GM12878 (cell line): ENCODE data around the gene DDX39A. TPM values are rescaled to one million over a fixed set of nuclear protein-coding genes. Genes with fewer than 3 reads are reported as not detected.
A peak's percentile ranks its signal among the peaks of the same experiment; 100 is the strongest.

Source experiments
- ATAC-seq: fragments of 200-7000 bp; cut with Tn5 transposase; 3 replicates; pipeline ENCODE4 v1.9.1; 2020; ENCODE audit warnings: mild to moderate bottlenecking, moderate library complexity
- BruUV-seq: library from RNA; stranded (reverse); fragments of 400-500 nt; replicated peaks from 2 replicates; lab custom pipeline; 2021; lab: Mats Ljungman, UMichigan
- CTCF ChIA-PET: fragments of 300-600 bp; sonication (Branson Sonifier 250); formaldehyde crosslinking; extraction: SDS; loops from one replicate; lab custom pipeline; 2021; ENCODE audit warnings: inconsistent platforms; lab: Yijun Ruan, JAX
- POLR2A ChIA-PET: fragments of 350-600 bp; formaldehyde crosslinking; extraction: SDS; loops from one replicate; lab custom pipeline; 2021; ENCODE audit warnings: inconsistent platforms; lab: Charles Lee
- RAD21 ChIA-PET: fragments of 300-600 bp; sonication (Branson Sonifier 250); formaldehyde crosslinking; loops from one replicate; lab custom pipeline; 2023; ENCODE audit warnings: antibody characterized with exemption; ENCODE audit not compliant: unreplicated experiment; lab: Charles Lee
- SMC1A ChIA-PET: fragments of 300-600 bp; sonication (Branson Sonifier 250); formaldehyde crosslinking; loops from one replicate; lab custom pipeline; 2023; ENCODE audit not compliant: unreplicated experiment, uncharacterized antibody; lab: Charles Lee
- DNase-seq: peaks from one replicate; pipeline ENCODE4 v3.0.0-alpha.2; 2011; ENCODE audit warnings: low read depth, low spot score
- FAIRE-seq: peaks from 3 replicates; lab custom pipeline; 2011; peaks lifted over from hg19 to GRCh38; lab: Jason Lieb, UNC
- H2AFZ ChIP-seq: 2 replicates; pipeline ENCODE4 v1.6.0; 2011; ENCODE audit warnings: low read depth, low read length, control low read depth; ENCODE audit not compliant: control insufficient read depth
- H3K27ac ChIP-seq: 2 replicates; pipeline ENCODE4 v1.5.1; 2011; ENCODE audit warnings: control low read depth; ENCODE audit not compliant: control insufficient read depth, insufficient read depth
- H3K27me3 ChIP-seq, 2 experiments: replicated peaks in 1 of 2; 2 replicates each; pipeline versions ENCODE4 v1.6.0 to v1.6.1; 2011; ENCODE audit warnings: low read length in 1 of 2; ENCODE audit not compliant: control insufficient read depth in 2 of 2, insufficient read depth in 2 of 2
- H3K36me3 ChIP-seq, 2 experiments: 2 replicates each; pipeline ENCODE4 v1.5.1; 2011; ENCODE audit warnings: low read length in 1 of 2; ENCODE audit not compliant: control insufficient read depth in 2 of 2, insufficient read depth in 2 of 2
- H3K4me1 ChIP-seq: 2 replicates; pipeline ENCODE4 v1.6.1; 2011; ENCODE audit warnings: mild to moderate bottlenecking, low read length, moderate library complexity, mixed read lengths; ENCODE audit not compliant: control insufficient read depth, insufficient read depth
- H3K4me2 ChIP-seq: 2 replicates; pipeline ENCODE4 v1.6.0; 2011; ENCODE audit warnings: control low read depth; ENCODE audit not compliant: control insufficient read depth, insufficient read depth
- H3K4me3 ChIP-seq: fragments of 200-600 bp; sonication (generic); 2 replicates; pipeline ENCODE4 v1.5.1; 2016
- H3K79me2 ChIP-seq: 2 replicates; pipeline ENCODE4 v1.6.0; 2011; ENCODE audit warnings: low read length; ENCODE audit not compliant: control insufficient read depth, insufficient read depth
- H3K9ac ChIP-seq: 2 replicates; pipeline ENCODE4 v1.8.0; 2011; ENCODE audit warnings: low read length, control low read depth, mixed read lengths; ENCODE audit not compliant: control insufficient read depth, insufficient read depth
- H3K9me3 ChIP-seq: replicated peaks from 3 replicates; pipeline ENCODE4 v1.5.1; 2011; ENCODE audit warnings: mild to moderate bottlenecking, low read length; ENCODE audit not compliant: control insufficient read depth, insufficient read depth
- H4K20me1 ChIP-seq: 2 replicates; pipeline ENCODE4 v1.6.0; 2011; ENCODE audit not compliant: control insufficient read depth, insufficient read depth
- CBFB ChIP-seq: IDR thresholded peaks from 2 replicates; pipeline ENCODE4 v1.6.1; 2016; ENCODE audit warnings: antibody characterized with exemption, low read depth
- CHD1 ChIP-seq: IDR thresholded peaks from 2 replicates; pipeline ENCODE4 v1.6.1; 2012; ENCODE audit warnings: low read depth, low read length, improper control_type of control experiment
- FOXM1 ChIP-seq: IDR thresholded peaks from 2 replicates; pipeline ENCODE4 v1.6.1; 2012; ENCODE audit warnings: low read depth, mild to moderate bottlenecking, inconsistent platforms, low read length, moderate library complexity
- IRF4 ChIP-seq: IDR thresholded peaks from 2 replicates; pipeline ENCODE4 v1.6.1; 2011; ENCODE audit warnings: low read depth, low read length
- NFXL1 ChIP-seq: fragments of 450-650 bp; IDR thresholded peaks from 2 replicates; pipeline ENCODE4 v1.6.1; 2017; ENCODE audit warnings: antibody characterized with exemption, mild to moderate bottlenecking, borderline replicate concordance
- NFYA ChIP-seq: IDR thresholded peaks from 2 replicates; pipeline ENCODE4 v1.6.1; 2011; ENCODE audit warnings: low read depth, mild to moderate bottlenecking, low read length, improper control_type of control experiment, borderline replicate concordance
- NFYB ChIP-seq: IDR thresholded peaks from 2 replicates; pipeline ENCODE4 v1.6.1; 2011; ENCODE audit warnings: low read depth, mild to moderate bottlenecking, low read length, improper control_type of control experiment, moderate library complexity; ENCODE audit not compliant: insufficient read depth
- POLR2AphosphoS2 ChIP-seq: IDR thresholded peaks from 2 replicates; pipeline ENCODE4 v1.6.1; 2011; ENCODE audit warnings: low read depth, mild to moderate bottlenecking, low read length, improper control_type of control experiment, moderate library complexity
- RAD51 ChIP-seq: fragments of 450-650 bp; IDR thresholded peaks from 2 replicates; pipeline ENCODE4 v1.6.1; 2016; ENCODE audit warnings: moderate library complexity, mild to moderate bottlenecking, inconsistent platforms
- SUZ12 ChIP-seq: fragments of 200-600 bp; sonication (generic); IDR thresholded peaks from one replicate; pipeline ENCODE4 v1.6.1; 2018; ENCODE audit warnings: antibody characterized with exemption, mild to moderate bottlenecking; ENCODE audit not compliant: unreplicated experiment
- YBX1 ChIP-seq: fragments of 450-650 bp; IDR thresholded peaks from 2 replicates; pipeline ENCODE4 v1.6.1; 2016; ENCODE audit warnings: antibody characterized with exemption
- ZBTB40 ChIP-seq: fragments of 450-650 bp; IDR thresholded peaks from 2 replicates; pipeline ENCODE4 v1.6.1; 2016; ENCODE audit warnings: mild to moderate bottlenecking, moderate library complexity, borderline replicate concordance
- ZSCAN29 ChIP-seq: fragments of 450-650 bp; IDR thresholded peaks from 2 replicates; pipeline ENCODE4 v1.6.1; 2017; ENCODE audit warnings: mild to moderate bottlenecking, moderate library complexity
- WGBS: methylation state at CpG from one replicate; pipeline ENCODE4 v1.1.6; 2016; ENCODE audit warnings: low lambda C conversion rate; ENCODE audit not compliant: insufficient replicate concordance, insufficient coverage; ENCODE audit errors: missing lambda C conversion rate; 5-methylcytosine and 5-hydroxymethylcytosine counted together
- in situ Hi-C: fragments of 300-500 bp; cut with MboI; formaldehyde crosslinking; loops from 9 replicates; pipeline ENCODE4 v1.14.3; 2018; ENCODE audit warnings: mixed read lengths
- intact Hi-C: fragments of 100-400 bp; cut with micrococcal nuclease; formaldehyde crosslinking; loops from one replicate; pipeline ENCODE4 v1.14.2; 2022; ENCODE audit not compliant: unreplicated experiment
- polyA plus RNA-seq, 11 experiments: library from polyadenylated mRNA; depleted of rRNA in 4 of 11; unstranded in 6 of 11; stranded (reverse) in 5 of 11; fragments of >200 nt; fragmentation: Nextera tagmentation in 4 of 11; fragmentation: Illumina TruSeq in 1 of 11; extraction: Ambion mirVana in 4 of 11; extraction: Trizol in 1 of 11; gene quantifications; 1 replicate in 1 of 11; 2 replicates in 10 of 11; pipeline versions ENCODE4 v1.2.1 to v1.2.3, GENCODE V29; 2011 to 2016; ENCODE audit warnings: inconsistent platforms in 2 of 11, missing spikeins in 2 of 11, low read depth in 1 of 11
- total RNA-seq, 4 experiments: library from RNA; depleted of rRNA in 3 of 4; stranded (reverse); fragments of >200 nt in 3 of 4; fragmentation: Illumina TruSeq in 1 of 4; extraction: Trizol in 1 of 4; gene quantifications; 2 replicates each; pipeline versions ENCODE4 v1.2.1 to v1.2.3, GENCODE V29; 2013 to 2021
- TF ChIP-seq, protein P1 (sequence below): fragments of 450-650 bp; formaldehyde crosslinking; IDR thresholded peaks from 2 replicates; pipeline ENCODE4 v1.5.0; 2022; ENCODE audit warnings: mild to moderate bottlenecking, missing genetic modification characterization

Gene DDX39A
- total and polyA plus RNA-seq, 10 of the 15 experiments (the other 5 are each of a cell fraction or from before 2014, with no cell fraction given) = 113 to 378 (median 224) TPM

DNA sequence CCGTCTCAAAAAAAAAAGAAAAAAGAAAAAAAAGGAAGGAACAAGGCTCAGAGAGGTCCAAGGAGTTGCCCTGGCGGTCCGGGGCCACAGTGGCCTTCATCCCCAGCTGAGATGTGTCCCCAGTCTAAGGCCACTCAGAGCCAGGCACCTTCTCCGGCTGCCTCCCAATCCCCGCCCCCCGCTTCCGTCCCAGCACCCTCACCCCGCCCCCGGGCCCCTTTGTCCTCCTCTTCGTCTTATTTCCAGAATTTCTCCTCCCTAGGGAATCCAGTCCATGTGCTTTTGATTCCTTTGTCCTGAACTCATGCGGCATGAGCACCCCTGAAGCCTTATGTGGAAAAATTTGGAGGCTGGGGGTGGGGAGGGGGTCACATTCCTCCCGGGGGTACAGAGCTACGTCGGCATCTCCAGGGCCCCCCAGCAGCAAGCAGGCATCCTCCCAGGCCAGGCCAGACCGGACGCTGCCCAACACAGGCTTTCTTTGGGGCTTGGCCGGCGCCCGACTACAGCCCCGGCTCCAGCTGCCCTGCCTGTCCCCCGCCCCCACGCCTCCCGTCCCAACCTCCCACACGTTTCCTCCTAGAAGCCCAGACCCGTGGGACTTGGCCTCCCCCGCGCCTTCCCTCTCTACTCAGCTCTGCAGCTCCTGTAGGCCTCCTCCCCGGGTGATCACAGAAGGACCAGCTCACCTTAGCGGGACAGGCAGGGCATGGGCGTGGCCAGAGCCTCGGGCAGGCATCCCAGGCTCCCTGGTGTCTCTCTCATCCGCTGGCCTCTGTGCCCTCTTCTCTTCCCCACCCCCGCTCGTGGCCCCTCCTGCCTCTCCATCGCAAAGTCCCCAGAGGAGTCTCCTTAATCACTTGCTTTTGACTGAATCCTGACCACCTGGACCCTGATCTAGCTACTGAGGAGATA is 55.7 kb downstream of the DDX39A start (continued):
- no peak for TF ChIP-seq POLR2AphosphoS2
- TF ChIP-seq CHD1 = no peak

DNA sequence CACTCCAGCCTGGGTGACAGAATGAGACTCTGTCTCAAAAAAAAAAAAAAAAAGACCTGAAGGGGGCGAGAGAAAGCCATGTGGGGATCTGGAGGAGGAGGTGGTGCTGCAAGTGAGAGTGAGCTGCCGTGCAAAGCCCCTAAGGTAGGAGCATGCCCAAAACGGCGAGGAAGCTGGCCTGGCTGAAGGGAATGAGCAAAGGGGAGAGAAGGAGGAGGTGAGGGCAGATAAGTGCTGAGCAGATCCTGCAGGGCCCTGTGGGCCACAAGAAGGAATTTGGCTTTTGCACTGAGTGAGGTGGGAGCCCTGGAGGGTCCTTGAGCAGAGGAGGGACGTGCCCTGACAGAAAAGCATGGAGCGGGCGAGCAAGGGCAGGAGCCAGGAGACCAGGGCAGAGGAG is 57.3 kb downstream of the DDX39A start:
- intact Hi-C loops = loop anchor here (2.0 kb wide), 1 partner anchor 45 kb away; no protein-coding TSS in a partner anchor
- peak overlapping the region; percentile 66 for H3K4me2 ChIP-seq
- WGBS = 31% methylated on average over 7 of the region's 7 CpGs
- TF ChIP-seq YBX1 (no peak), NFYA (no peak), IRF4 (no peak), FOXM1 (no peak), NFXL1 (no peak), RAD51 (no peak), NFYB (no peak), CBFB (no peak), ZSCAN29 (no peak), ZBTB40 (no peak), SUZ12 (no peak)
- TF ChIP-seq, protein P1, sequence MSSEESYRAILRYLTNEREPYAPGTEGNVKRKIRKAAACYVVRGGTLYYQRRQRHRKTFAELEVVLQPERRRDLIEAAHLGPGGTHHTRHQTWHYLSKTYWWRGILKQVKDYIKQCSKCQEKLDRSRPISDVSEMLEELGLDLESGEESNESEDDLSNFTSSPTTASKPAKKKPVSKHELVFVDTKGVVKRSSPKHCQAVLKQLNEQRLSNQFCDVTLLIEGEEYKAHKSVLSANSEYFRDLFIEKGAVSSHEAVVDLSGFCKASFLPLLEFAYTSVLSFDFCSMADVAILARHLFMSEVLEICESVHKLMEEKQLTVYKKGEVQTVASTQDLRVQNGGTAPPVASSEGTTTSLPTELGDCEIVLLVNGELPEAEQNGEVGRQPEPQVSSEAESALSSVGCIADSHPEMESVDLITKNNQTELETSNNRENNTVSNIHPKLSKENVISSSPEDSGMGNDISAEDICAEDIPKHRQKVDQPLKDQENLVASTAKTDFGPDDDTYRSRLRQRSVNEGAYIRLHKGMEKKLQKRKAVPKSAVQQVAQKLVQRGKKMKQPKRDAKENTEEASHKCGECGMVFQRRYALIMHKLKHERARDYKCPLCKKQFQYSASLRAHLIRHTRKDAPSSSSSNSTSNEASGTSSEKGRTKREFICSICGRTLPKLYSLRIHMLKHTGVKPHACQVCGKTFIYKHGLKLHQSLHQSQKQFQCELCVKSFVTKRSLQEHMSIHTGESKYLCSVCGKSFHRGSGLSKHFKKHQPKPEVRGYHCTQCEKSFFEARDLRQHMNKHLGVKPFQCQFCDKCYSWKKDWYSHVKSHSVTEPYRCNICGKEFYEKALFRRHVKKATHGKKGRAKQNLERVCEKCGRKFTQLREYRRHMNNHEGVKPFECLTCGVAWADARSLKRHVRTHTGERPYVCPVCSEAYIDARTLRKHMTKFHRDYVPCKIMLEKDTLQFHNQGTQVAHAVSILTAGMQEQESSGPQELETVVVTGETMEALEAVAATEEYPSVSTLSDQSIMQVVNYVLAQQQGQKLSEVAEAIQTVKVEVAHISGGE = no peak

More for the DNA sequence above, 57.3 kb downstream of the DDX39A start:
- Histone ChIP-seq H2AFZ (no peak overlapping the region; the same call in 1 of the 2 replicates), H3K9me3 (no peaks in the 10 kb centered on the region), H3K27me3 (no peaks in the 10 kb centered on the region), H4K20me1 (no peaks in the 10 kb centered on the region), H3K36me3 (no peaks in the 10 kb centered on the region), H3K27ac (no peak overlapping the region), H3K4me3 (no peak overlapping the region), H3K4me1 (peaks cover 27% of the 10 kb centered on the region), H3K9ac (no peak overlapping the region), H3K79me2 (no peaks in the 10 kb centered on the region)
- in situ Hi-C loops = no loop called here
- RAD21 ChIA-PET = interaction anchor here (0.6 to 12.1 kb wide), 15 partner anchors 9 to 275 kb away, joined by 3 to 270 read pairs (median 5); partner anchors contain the start of genes ADGRE5, DDX39A and PKN1
- CTCF ChIA-PET = interaction anchor here (0.6 to 7.6 kb wide), 17 partner anchors 12 to 765 kb away, joined by 3 to 125 read pairs (median 5); partner anchors contain the start of genes ADGRE5, ASF1B, DDX39A and PKN1
- POLR2A ChIA-PET = interaction anchor here (0.6 to 3.8 kb wide), 10 partner anchors 8 to 486 kb away, joined by 3 to 38 read pairs (median 4); no protein-coding TSS in a partner anchor
- FAIRE-seq (no peak), ATAC-seq (peak; percentile 69), DNase-seq (no peak)
- BruUV-seq = TSS peak; percentile 68
- SMC1A ChIA-PET = interaction anchor here (0.7 to 17.2 kb wide), 11 partner anchors 9 to 222 kb away, joined by 3 to 297 read pairs (median 4); partner anchors contain the start of gene ADGRE5
